C4-2B (cell line): Measurements from ENCODE around the gene TMEM30B.

Experiments used
- ZFX ChIP-seq: fragments of 450-650 bp; IDR thresholded peaks from 2 replicates; pipeline ENCODE4 v1.6.1; 2017
- TF ChIP-seq, protein P1 (sequence below): fragments of 450-650 bp; conservative IDR thresholded peaks from 2 replicates; pipeline ENCODE4 v1.5.1; 2017; ENCODE audit warnings: mild to moderate bottlenecking

DNA sequence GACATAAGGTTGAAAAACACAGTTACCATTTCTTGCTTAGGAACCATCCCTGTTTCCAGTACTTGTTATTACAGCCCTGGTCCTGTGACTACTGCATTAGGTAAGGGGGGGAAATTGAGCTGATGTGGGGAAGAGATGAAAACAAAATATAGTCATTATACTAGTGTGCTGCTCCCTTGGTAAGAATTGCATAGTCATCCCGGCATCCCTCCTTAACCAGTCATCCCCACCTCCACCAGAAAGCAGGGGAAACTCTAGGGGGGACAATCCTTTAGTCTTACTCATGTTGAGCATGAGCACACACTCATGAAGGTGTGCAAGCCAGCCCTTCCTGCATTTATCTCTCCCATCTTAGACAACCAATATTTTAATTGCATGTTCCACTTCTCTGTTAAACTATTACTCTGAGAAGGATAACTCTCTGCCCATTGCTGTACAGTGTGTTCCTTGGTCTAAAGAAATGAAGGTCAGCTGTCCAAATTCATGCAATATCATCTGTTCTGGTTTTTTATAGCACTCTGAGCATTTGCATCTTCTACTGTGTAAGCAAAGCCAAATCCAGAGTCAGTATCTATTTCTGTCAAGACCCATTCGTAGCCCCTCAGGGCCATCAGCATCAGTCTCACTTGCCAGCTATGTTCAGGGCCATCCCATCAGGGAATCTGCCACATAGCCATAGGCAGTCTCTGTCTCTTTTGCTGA lies 46.8 kb downstream of the TMEM30B start:
- TF ChIP-seq, protein P1, sequence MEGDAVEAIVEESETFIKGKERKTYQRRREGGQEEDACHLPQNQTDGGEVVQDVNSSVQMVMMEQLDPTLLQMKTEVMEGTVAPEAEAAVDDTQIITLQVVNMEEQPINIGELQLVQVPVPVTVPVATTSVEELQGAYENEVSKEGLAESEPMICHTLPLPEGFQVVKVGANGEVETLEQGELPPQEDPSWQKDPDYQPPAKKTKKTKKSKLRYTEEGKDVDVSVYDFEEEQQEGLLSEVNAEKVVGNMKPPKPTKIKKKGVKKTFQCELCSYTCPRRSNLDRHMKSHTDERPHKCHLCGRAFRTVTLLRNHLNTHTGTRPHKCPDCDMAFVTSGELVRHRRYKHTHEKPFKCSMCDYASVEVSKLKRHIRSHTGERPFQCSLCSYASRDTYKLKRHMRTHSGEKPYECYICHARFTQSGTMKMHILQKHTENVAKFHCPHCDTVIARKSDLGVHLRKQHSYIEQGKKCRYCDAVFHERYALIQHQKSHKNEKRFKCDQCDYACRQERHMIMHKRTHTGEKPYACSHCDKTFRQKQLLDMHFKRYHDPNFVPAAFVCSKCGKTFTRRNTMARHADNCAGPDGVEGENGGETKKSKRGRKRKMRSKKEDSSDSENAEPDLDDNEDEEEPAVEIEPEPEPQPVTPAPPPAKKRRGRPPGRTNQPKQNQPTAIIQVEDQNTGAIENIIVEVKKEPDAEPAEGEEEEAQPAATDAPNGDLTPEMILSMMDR: no peak
- no peak for TF ChIP-seq ZFX
